Hindlimb muscle (tissue), 1 donor: ENCODE data around the gene RIC1. TPM values are rescaled to one million over a fixed set of nuclear protein-coding genes. Genes with fewer than 3 reads are reported as not detected.
"Not testable (repeated sequence)": the region's sequence is repeated elsewhere in the genome, so short reads cannot be mapped to it uniquely, and the experiment has no call there.

Source experiments
- DNase-seq: peaks from one replicate; pipeline ENCODE4 v3.0.0-alpha.2; 2013
- polyA plus RNA-seq: library from polyadenylated mRNA; unstranded; fragments of 120-200 nt; gene quantifications from one replicate; pipeline ENCODE4 v1.2.1, GENCODE V29; 2013; ENCODE audit not compliant: insufficient read length

Gene RIC1
- polyA plus RNA-seq, 1 donor = 15.2 TPM

DNA sequence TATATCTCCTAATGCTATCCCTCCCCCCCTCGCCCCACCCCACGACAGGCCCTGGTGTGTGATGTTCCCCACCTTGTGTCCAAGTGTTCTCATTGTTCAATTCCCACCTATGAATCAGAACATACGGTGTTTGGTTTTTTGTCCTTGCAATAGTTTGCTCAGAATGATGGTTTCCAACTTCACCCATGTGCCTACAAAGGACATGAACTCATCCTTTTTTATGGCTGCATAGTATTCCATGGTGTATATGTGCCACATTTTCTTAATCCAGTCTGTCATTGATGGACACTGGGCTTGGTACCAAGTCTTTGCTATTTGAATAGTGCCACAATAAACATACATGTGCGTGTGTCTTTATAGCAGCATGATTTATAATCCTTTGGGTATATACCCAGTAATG, 93.8 kb downstream of the RIC1 start:
- DNase-seq = not testable (repeated sequence)

DNA sequence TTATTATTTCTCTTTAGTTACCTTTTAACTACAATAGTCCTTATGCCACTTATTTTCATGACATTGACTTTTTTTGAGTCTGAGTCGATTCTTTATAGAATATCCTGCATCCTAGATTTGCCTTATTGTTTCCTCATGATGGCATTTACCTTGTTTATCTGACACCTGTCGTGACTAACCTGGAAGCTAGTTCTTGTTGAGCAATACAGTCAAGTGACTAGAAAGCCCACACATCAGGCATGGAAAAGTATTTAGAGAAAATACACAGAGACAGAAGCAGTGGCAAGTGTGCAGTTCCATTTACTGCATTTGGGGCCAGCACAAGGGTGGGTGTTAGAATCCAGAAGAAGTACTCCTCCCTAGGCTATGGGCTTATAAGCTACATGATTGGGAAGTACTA, 106.2 kb downstream of the RIC1 start:
- DNase-seq = no peak

DNA sequence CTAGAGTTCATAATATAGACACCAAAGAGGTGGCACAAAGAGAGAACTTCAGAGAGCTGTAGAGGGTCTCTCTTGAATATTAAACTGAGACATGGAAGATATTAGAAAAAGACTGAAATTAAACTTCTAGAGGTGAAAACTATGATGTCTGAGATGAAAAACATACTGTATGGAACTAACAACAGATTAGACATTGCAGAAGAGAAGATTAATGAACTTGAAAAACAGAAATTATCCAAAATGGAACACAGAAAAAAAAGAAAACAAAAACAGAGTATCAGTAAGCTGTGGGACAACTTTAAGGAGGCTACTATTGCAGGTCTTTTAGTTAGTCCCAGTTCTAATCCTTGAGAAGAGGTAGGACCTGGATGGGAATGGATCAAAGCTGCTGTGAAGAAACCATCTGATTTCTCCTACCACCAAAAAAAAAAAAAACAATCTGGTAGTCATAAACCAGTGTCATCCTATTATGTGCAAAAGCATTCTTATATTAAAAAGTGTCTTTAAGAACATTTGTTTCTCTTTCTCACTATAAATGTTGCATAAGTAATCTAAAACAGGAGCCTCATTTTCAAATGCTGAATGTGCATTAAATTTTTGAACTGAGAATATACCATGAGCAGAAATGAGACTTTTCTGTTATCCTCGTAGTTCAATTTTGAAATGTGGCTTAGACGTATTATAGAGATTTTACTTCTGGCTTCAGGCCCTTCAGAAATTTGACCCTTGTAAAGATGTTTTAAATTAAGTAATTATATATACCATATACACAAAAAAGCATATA, 107.8 kb downstream of the RIC1 start:
- no peak for DNase-seq

DNA sequence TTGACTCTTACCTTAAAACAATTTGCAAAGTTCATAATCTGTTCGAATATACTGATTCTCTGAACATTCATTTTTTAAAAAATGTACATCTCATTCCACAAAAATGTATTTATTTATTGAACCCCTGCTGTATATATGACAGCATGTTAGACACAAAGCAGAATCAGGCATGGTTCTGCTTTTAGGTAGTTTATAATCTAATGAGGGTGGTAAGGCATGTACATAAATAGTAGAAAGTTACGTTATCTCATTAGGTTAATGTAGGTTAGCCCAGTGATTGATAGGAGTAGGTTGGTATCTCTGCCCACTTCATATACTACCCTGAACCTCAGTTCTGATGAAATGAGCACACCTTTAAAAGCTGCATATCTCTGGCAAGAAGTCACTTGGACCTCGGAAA, 114.2 kb downstream of the RIC1 start:
- DNase-seq = no peak

DNA sequence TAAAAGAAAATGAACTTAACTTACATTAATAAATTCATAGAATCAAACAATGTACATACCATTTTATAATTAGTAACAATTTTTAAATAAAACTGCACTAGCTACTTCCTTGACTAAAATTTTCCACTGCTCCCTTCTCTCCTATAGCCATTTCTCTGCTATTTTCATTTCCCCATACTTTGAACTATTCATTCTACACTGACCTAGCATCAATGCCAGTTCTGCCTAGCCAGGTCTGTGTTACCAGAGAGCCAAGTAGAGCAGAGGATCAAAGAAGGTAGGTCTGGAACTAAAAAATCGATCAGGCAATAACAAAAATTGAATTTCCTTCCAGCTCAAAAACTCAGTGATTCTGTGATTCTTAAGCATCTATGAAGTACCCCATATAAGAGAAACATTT, 119.5 kb downstream of the RIC1 start:
- no peak for DNase-seq

DNA sequence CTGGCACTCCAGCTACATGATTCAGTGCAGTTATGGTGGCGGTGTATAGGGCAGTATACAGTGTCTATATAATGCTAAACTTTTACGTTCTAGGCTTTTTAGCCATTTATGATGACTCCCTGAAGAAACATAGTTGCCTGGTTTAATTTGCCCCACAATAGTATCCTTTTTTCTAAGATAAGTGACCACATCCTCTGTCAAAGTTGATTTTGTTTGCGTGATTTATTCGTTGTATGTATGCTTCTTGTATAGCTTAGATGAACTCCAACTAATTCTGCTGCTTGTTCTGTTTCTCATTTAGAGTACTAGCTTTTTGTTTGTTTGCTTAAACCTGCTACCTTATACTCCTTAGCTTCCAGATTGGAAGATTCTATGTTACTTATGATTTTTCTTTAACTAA, 120.4 kb downstream of the RIC1 start:
- DNase-seq = no peak

DNA sequence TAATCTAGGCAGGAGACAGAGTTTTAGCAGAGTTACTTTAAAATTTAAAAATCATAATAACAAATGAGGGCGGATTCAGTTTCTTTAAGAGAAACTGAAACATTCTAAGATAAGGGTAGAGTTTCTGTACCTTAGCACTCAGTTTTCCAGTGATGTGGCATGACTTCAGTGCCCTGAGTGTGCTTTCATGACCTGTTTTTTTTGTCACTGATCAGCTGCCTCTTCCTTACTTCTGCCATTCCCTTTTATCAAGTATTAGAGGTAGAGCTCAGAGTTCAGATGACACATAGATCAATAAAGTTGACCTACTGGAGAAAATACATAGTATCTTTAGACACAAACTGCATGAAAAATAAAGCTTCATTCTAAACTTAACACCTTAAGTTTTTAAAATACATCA, 121.7 kb downstream of the RIC1 start:
- no peak for DNase-seq

DNA sequence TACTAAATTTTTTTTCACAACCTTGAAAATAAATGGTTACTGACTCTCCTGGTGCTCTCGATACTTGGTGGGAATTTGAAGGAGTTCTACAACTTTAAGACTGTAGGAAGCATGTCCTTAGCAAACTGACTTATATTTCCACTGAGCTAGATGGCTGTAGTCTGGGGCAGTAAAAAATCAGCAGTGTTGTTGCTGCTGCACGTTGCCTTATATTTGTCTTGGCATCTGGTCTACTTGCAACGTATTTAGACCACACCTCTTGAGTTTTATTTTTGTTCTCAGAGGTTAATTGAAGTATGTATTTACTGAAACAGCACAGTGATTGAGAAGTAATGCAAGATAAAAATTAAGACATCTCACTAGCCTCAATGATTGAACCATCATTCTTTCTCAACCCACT, 127.7 kb downstream of the RIC1 start:
- DNase-seq = no peak

DNA sequence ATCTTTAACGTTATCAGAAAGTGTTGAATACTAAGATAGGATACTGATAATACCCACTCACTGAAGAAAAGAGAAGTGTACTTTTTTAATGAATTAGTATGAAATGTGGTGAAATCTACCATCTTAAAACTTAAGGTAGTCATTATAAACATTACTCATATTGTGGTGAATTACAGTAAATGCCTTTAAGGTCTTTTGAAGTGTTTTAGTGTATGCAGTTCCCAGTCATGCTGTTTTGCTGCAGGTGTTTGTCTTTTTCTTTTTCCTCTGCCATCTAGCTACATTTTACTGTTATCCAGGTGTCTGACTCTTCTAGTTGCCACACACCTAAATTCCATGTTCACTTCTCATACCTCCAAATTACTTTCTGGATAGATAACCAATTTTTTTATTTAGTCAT, 131.4 kb downstream of the RIC1 start:
- no peak for DNase-seq

DNA sequence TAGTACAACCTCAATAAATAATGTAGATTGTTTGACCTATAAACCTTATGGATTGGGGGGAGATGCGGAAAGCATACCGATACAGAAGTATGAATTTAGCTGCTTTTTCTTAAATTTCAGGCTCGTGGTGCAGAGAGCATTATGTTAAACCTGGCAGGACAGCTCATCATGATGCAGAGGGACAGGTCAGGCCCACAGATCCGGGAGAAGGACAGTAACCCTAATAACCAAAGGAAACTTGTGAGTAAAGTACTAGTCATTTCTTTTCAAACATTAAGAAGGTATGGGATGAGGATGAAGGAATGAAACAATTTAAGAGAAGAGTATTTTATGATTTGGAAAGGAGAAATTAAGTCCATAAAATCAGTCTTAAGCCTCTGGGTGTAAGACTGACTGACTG, 133.5 kb downstream of the RIC1 start:
- DNase-seq = no peak

DNA sequence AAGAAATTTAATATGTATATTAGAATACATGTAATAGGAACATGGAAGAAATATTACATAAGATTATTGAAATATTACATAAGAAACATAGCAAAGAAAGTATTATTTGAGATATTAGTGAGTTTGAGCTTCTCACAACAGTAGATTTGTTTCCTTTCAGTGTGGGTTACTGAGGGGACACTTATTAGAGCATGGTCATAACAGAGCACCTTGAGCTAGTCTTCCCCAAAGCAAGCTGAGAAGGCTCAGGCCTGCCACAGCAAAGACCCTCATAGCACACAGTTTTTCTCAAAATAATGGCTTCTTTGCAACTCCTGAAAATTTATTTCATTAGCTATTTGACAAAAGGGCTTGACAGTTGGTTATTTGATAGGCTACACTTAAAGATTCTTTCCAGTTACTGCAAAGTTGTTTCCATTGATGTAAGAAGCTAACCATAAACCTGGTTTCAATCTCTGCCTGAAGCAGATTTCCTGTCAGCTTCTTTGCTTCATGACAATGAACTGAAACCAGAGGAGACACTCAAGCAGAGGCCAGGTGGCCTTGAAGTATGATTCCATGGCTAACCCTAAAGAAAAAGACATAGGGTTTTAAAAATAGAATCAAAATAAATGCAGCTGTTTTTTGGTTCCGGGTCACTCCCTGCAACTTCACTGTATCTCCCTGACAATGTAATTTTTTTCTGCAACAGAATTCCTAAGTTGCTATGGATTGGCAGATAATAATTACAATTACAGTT, 135.4 kb downstream of the RIC1 start:
- no peak for DNase-seq

DNA sequence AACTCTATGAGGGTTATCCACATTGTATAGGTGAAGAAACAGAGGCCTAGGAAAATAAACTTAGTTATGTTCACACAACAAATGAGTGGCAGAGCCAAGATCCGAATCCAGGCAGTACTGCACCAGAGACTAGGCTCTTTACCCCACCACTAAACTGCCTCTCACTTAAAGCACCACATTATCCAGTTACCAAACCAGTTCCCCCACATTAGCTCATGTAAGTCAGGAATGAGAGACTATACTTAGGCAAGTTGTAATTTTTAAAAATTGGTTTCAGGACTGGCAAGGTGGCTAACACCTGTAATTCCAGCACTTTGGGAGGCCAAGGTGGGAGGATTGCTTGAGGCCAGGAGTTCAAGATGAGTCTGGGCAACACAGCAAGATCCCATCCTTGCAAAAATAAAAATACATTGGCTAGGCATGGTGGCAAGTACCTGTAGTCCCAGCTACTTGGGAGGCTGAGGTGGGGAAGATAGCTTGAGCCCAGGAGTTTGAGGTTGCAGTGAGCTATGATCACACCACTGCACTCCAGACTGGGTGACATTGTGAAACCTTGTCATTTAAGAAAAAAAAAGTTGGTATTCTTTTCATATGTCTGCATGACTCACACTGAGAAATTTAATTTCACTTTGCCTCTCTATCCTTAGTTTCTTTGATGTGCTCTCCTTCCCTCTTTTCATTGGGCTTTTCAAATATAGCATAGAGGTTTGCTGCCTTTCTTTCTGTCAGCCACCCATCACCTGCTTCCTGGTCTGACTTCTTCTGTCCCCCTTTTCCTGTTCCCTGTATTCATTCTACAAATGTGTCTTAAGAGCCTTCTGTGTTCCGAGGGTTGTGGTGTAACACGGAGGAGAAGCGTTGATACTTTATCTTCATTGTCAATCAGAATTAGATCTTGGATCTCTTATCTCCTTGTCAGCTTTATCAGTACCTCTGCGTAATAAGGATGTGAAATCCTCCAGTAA, 139.3 kb downstream of the RIC1 start:
- no peak for DNase-seq

DNA sequence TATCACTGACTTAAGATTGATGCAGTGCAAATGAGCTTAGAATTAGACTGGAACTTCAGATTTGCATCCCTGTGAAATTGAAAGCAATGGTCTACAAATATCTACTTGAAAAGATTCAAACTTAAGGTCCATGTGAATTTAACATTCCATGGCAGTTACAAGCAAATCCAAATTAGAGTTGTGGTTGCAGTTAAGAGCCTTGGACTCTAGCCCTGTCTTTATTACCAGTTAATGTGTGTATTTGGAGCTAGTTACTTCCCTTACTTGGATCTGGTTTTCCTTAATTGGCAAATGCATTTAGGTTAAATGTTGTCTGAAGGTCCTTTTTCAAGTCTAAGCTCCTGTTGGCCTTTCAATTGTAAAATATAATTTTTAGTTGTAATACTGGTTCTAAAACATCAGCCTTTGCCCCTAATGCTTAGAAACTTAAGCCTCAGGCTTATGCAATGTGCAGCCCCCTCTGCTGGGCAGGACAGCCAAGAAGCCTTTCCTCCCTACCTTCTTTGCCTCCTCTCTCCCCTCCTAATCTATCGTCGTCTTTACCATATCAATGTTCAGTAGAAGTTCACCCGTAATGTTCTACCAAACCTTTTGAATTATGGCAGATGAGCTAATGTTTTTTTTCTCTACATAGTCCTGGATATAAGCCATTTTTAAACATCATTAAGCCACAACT, 144.6 kb downstream of the RIC1 start:
- DNase-seq = no peak

DNA sequence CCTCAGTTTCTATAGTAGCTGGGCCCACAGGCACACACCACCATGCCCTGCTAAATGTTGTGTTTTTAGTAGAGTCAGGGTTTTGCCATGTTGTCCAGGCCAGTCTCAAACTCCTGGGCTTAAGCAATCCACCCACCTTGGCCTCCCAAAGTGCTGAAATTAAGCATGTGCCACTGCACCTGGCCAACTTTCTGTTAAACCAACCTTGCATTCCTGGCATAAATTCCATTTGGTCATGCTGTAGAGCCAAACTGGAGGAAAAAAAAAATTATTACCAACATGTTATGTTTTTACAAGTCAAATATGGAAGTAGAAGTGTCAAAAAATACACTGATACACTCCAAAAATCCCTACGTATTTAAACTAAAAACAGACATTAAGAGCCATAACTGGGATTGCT, 149.9 kb downstream of the RIC1 start:
- no peak for DNase-seq

DNA sequence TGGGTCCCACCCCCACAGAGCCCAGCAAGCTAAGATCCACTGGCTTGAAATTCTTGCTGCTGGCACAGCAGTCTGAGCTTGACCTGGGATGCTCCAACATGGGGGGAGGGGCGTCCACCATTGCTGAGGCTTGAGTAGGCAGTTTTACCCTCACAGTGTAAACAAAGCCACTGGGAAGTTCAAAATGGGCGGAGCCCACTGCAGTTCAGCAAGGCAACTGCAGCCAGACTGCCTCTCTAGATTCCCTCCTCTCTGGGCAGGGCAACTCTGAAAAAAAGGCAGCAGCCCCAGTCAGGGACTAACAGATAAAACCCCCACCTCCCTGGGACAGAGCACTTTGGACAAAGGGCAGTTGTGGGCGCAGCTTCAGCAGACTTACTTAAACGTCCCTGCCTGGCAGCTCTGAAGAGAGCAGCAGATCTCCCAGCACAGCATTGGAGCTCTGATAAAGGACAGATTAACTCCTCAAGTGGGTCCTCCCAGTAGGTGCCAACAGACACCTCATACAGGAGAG, 150.9 kb downstream of the RIC1 start:
- not testable (repeated sequence) for DNase-seq

DNA sequence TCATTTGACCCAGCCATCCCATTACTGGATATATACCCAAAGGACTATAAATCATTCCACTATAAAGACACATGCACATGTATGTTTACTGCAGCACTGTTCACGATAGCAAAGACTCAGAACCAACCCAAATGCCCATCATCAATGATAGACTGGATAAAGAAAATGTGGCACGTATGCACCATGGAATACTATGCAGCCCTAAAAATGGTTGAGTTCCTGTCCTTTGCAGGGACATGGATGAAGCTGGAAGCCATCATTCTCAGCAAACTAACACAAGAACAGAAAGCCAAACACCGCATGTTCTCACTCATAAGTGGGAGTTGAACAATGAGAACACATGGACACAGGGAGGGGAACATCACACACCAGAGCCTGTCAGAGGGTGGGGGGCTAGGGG, 154.5 kb downstream of the RIC1 start:
- DNase-seq = not testable (repeated sequence)

DNA sequence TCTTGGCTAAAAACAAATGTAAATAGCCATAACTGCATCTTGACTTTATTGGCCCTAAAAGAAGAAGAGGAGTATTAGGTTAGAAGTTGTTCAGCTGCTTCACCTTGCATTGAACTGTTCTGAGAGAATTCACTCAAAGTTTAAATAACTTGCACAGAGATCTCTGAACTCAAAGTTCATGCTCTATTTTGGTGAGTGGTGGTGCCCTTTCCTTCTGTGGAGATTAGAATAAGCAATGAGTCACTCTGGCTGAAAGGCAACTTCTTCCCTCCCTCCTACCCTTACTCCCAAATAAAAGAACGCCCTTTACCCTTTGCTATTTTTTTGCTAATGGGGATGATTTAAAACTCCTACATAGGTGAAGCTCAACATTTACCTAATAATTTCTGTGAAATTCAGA, 155.1 kb downstream of the RIC1 start:
- no peak for DNase-seq

DNA sequence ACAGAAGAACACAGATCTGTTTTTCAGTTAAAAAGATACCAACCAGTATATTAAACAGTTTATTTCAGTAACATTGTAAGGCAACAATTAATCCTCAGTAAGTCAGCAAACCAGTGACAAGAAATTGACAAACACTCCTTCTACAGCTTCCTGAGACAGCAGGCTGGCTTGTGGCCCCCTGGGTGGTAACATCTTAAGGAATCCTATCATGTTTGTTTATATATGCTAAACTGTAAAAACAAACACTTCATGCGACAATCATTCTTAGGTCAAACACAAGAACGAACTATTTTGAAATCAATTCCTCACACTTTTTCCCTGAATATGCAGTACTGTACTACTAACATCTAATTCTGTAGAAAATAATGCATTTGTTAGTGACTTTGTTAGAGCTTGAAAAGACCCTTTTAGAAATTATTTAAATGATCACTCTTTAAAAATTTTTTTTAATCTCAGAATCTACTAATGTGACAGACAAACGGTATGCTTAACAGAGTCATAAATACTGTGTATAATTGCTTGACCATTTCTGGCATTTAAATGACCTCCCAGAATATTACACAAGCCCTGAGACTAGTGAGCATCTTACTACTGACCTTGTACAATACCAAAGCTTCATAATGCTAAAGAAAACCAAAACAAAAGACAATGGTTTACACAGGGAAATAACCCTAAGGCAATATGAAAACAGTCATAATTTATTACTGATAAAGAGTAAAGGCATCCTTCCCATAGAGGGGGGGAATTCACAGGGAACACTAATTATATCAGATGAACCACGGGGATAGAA, 155.8 kb downstream of the RIC1 start:
- no peak for DNase-seq

DNA sequence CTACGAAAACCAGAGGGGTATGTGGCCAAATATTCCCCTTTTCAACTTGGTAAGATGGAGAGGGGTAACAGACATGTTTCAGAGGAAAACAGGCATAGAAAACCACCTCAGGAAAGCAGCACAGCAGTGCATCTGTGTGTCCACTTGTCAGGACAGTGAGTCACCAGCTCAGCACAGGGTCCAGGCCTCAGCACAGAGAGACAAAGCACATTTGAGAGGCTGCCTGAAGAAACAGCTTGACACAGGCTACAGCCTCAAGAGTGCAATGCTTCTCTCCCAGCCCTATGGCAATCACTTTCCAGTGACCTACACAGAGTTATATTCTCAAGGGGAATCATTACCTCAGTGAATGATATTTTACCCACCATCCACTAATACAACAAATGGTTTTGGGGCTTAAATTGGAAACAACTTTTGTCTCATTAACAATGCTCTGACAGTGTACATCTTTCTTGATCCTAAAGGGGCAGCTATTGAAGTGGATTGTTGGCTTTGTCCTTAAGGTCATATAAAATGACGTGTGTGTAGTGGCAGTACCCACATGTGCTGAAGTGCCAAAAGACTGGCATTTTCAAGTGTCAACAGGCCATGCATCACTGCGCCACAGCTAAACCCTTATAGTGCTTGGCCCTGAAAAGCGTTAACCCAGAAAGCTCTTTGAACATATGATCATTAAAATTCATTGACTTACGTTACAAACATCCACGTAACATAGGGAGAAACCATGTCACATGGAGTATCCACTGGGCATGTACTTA, 157.6 kb downstream of the RIC1 start:
- DNase-seq = no peak

DNA sequence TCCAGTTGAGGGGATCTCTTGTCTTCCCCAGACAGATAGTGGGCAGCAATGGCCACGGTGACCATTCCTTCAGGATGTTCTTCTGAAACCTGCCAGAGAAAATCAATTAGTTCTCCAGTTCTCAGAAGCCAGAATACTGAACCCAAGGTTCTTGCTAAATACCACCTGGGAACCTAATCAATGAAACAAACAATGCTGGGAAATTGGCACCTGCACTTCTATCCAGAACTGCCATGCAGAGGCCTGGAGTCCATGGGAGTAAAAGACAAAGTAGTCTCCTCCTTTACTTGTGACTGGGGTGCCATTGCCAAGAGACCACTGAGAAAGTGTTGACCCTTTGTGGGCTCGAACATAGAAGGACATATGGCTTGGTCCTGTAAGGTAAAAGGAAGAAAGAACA, 158.3 kb downstream of the RIC1 start:
- DNase-seq = no peak
